Subcutaneous adipose tissue (tissue), 4 donors: ENCODE results near the gene ECEL1. TPM values are rescaled to one million over a fixed set of nuclear protein-coding genes. Genes with fewer than 3 reads are reported as not detected.

Experiments
- total RNA-seq, 4 donors: library from RNA; depleted of rRNA; stranded (reverse); fragments of >200 nt; gene quantifications; one replicate each; pipeline ENCODE4 v1.1.0, GENCODE V29; 2016
- TF ChIP-seq, protein P1 (sequence below): fragments of 450-650 bp; IDR thresholded peaks from one replicate; pipeline ENCODE4 v1.5.1; 2016; ENCODE audit warnings: low read depth, mild to moderate bottlenecking, control low read depth, antibody characterized with exemption, moderate library complexity

The ECEL1 gene
- total RNA-seq, 4 donors from 2014 or later = not detected

DNA sequence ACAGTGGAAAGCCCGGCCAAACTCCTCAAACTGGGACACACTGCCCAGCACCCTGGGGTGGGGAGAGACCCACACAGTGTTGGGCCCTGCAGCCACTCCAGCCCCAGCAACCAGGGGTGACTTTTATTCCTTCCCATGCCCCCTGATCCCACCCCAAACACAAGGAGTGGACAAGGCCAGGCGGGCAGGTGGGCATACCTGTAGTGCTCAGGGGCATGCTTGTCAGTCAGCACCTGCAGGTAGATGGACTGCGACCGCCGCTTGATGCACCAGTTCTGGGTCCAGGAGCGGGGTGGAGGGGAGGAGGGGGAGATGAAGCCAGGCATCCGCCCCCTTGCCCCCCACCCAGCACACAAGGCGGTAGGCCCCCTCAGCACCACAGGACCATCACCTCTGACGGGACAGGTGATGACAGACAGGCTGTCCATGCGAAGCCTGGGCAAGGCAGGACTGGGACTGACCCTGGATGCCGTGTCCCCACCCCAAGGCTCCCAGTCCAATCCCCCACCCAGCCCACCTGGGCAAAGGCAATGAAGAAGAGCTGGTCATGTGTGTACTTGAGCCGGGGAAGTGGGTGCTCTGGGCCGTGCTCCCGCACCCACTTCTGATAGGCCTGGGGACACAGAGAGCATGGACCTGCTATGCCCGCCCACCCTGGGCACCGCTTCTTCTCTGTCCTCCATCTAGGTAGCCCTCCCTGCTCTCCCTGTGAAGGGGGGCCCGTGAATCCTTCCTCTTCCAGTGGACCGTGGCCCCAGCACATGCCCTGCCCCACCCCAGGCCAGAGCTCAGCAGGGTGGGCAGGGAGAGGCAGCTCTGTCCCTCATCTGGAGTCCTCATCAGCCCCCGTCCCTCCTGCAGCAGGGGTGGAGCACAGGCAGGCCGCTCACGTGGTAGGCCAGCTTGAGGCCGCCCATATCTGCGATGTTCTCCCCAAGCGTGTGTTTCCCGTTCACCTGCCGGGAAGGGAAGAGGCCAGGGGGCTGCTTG is 7.1 kb downstream of the ECEL1 start:
- TF ChIP-seq, protein P1, sequence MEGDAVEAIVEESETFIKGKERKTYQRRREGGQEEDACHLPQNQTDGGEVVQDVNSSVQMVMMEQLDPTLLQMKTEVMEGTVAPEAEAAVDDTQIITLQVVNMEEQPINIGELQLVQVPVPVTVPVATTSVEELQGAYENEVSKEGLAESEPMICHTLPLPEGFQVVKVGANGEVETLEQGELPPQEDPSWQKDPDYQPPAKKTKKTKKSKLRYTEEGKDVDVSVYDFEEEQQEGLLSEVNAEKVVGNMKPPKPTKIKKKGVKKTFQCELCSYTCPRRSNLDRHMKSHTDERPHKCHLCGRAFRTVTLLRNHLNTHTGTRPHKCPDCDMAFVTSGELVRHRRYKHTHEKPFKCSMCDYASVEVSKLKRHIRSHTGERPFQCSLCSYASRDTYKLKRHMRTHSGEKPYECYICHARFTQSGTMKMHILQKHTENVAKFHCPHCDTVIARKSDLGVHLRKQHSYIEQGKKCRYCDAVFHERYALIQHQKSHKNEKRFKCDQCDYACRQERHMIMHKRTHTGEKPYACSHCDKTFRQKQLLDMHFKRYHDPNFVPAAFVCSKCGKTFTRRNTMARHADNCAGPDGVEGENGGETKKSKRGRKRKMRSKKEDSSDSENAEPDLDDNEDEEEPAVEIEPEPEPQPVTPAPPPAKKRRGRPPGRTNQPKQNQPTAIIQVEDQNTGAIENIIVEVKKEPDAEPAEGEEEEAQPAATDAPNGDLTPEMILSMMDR = no peak

DNA sequence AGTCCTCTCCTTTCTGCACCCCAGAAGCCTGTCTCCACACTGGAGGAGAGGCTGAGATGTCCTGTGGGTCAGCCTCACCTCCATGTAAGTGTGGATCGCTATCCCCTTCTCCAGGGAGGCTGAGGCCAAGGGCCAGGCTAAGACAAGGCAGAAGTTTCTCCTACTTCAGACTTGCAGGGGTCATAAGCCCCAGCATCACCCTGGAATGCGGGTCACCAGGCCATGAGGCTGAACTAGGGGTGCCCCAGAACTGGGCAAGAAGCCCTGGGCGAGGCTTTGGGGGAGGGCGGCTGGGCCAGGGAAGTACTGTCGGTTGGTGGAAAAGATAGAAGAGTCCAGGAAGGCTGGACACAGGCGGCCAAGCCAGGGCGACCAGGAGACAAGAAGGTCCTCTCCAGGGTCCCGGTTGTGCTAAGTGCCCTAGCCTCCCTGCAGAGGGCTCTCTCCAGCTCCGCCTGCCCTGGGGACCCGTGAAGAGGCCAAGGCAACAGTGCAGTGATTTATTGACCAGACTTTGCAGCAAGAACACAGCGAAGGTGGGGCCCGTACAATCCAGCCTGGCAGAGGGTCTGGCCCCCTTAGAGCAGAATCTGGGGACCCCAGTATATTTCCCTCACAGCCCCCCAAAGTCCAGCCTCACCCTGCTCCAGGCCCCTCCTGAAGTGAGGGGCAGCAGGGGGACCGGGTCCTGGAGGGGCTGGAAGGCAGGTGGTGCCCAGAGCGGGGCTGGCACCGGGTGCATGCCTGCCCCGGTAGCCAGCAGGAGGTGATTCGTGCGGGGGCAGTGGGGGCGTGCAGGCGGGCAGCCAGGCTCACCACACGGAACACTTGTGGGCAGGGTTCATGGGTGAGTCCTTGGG is 8.1 kb downstream of the ECEL1 start:
- TF ChIP-seq, protein P1 = no peak

DNA sequence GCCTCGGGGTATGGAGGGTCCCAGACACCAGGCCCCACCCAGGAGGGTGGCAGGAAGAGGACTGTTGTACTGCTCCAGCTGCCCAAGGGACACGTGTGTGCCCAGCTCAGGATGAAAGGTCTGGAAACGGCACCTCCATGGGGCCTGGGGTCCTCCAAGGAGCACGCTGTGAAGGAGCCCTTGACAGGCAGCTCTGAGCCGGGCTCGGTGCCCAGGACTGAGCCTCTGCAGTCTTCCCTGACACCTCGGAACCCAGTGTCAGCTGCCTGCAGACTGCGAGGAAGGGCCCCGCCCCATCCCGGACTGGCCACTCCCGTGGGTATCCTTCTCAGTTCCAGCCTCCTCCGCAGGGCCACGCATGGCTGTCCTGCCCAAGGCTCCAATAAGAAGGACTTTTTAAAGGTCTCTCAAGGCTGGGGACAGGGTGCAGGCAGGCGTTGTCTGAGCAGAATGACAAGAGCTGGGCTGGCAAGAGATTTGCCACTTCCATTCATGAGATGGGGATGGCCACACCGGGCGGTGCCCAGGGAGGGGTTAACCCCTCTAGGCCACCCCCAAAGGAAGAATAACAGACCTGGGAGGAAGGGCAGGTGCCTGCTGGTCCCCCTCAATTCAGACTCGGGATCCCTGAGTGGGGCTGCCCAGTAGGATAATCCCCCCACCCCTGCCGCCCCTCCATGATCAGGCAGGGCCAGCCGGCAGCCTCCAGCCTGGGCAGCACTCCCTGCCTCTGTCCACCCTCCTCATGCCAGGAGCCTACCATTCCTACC is 8.9 kb downstream of the ECEL1 start:
- TF ChIP-seq, protein P1 = no peak

DNA sequence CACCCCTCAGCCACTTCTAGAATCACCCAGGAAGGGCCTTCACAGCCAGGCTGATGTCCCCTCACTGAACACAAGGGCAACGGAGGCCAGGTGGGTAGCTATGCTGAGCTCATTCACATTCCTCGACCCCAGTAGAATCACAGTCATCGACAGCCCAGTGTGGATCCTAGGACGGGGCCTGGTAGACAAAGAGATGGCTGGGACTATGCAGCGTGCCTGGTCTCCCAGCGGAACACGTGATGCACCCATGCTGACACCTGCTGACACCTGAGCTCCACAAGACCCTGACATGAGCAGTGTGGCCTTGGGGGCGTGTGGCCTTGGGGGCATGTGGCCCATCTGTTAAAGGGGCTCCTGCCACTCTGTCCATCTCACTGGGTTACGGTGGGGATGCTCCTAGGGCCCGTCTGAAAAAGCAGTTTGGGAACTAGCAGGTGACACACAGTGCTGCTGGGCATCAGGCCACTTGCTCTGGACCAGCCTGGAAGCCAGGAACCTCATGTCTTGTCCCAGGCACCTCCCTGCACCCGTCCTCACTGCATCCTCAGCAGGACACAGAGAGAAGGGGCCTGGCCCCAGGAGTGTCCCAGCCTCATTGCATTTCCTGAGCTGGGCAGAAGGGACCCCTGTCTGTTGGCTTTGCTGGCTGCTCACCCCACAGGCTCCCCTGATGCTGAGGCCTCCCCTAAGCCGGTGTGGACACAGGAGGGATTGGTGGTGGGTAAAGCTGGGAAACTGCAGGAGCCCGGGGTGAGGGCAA is 9.7 kb downstream of the ECEL1 start:
- TF ChIP-seq, protein P1 = no peak

DNA sequence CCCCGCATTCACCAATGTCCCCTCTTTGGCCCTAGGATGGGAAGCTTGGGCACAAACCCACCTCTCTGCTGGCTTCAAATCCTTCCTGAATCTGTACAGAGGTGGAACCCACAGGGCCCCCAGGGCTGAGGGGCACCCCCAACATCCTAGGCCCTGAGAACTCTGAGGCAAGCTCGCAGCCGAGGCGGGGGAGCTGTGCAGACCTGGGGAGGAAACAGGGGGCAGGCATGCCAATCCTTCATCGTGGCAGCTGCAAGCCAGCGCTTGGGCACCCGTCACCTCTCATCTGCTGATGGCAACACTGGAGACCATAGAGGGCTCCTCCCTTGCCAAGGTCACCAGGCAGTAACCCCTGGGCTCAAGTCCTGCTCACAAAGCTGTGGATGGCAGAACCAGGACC is 10.8 kb downstream of the ECEL1 start:
- TF ChIP-seq, protein P1 = no peak

DNA sequence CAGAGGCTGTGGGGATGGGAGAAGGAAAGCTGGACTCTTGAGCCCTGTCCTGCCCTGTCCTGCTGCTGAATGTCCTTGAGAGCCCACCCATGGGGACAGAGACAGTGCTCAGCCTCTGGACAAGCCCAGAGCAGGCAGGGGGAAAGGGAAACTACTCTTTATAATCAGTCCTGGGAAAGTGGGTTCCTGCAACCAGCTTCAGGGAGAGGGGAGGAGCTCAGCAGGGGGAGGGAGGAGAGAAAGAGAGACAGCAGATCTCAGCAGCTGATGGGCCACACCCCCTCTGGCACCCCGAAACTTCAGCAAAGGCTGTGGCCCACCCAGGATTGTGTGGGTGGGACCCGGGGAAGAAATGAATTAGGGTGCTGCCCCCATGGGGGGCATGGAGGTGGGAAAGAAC is 11.6 kb downstream of the ECEL1 start:
- TF ChIP-seq, protein P1 = no peak
